Activated CD8-positive, alpha-beta T cell treated with anti-CD3 and anti-CD28 coated beads for 36 hours (primary cell): ENCODE measurements around the gene SMIM3. TPM values are rescaled to one million over a fixed set of nuclear protein-coding genes. Genes with fewer than 3 reads are reported as not detected.
A peak's percentile ranks its signal among the peaks of the same experiment; 100 is the strongest.

Experiments used
- ATAC-seq: fragments of 200-7000 bp; cut with Tn5 transposase; one replicate; pipeline ENCODE4 v1.10.0; 2021; ENCODE audit warnings: mild to moderate bottlenecking, moderate library complexity
- CTCF ChIA-PET: fragments of 350-600 bp; sonication (Branson Sonifier 250); formaldehyde crosslinking; loops from one replicate; lab custom pipeline; 2021; ENCODE audit warnings: antibody characterized with exemption; lab: Charles Lee
- POLR2A ChIA-PET: fragments of 350-600 bp; sonication (Branson Sonifier 250); formaldehyde crosslinking; loops from one replicate; lab custom pipeline; 2021; ENCODE audit warnings: antibody characterized with exemption; lab: Charles Lee
- DNase-seq: peaks from one replicate; pipeline ENCODE4 v3.0.0-alpha.2; 2020
- H3K27ac Mint-ChIP-seq: one replicate; pipeline ENCODE4 v1.8.0; 2021; ENCODE audit warnings: mild to moderate bottlenecking, mixed read lengths
- H3K27me3 Mint-ChIP-seq: one replicate; pipeline ENCODE4 v1.8.0; 2021; ENCODE audit warnings: mixed read lengths
- H3K36me3 Mint-ChIP-seq: one replicate; pipeline ENCODE4 v1.8.0; 2021; ENCODE audit warnings: low read depth, mixed read lengths
- H3K4me1 Mint-ChIP-seq: one replicate; pipeline ENCODE4 v1.8.0; 2021; ENCODE audit warnings: low read depth, mixed read lengths
- H3K4me3 Mint-ChIP-seq: one replicate; pipeline ENCODE4 v1.8.0; 2021; ENCODE audit warnings: mild to moderate bottlenecking, moderate library complexity, mixed read lengths
- H3K9me3 Mint-ChIP-seq: one replicate; pipeline ENCODE4 v1.8.0; 2021; ENCODE audit warnings: mixed read lengths
- CTCF ChIP-seq: fragments of 200-600 bp; IDR thresholded peaks from one replicate; pipeline ENCODE4 v1.8.0; 2022; ENCODE audit warnings: antibody characterized with exemption, mild to moderate bottlenecking
- intact Hi-C: fragments of 100-400 bp; cut with micrococcal nuclease; formaldehyde crosslinking; loops from one replicate; pipeline ENCODE4 v1.10.0; 2022
- total RNA-seq, 2 experiments: library from RNA; stranded (reverse); gene quantifications; one replicate each; pipeline ENCODE4 v1.2.3, GENCODE V29; 2021

Gene SMIM3
- total RNA-seq, 2 experiments from 2014 or later, result 8.6 to 8.8 TPM

GRCh38 chr5:150786876-150787275 lies 8.3 kb downstream of the SMIM3 start:
- no peaks in the 10 kb centered on the region for H3K27me3 Mint-ChIP-seq
- ChIA-PET POLR2A (interaction anchor here (0.6 to 1.5 kb wide), 6 partner anchors 9 to 341 kb away, joined by 3 to 4 read pairs (median 3); partner anchors contain the start of gene DCTN4), CTCF (interaction anchor here (1.0 to 2.4 kb wide), 7 partner anchors 8 to 64 kb away, joined by 3 to 15 read pairs (median 7); partner anchors contain the start of genes IRGM and SMIM3)
- peaks cover 10% of the 10 kb centered on the region for H3K36me3 Mint-ChIP-seq
- TF ChIP-seq CTCF, result no peak
- intact Hi-C loops, result loop anchor here (10.0 kb wide), 1 partner anchor 222 kb away; no protein-coding TSS in a partner anchor
- ATAC-seq, result no peak
- H3K4me3 Mint-ChIP-seq, result no peak overlapping the region
- peaks cover 86% of the 10 kb centered on the region for H3K4me1 Mint-ChIP-seq
- peaks cover 6% of the 10 kb centered on the region for H3K9me3 Mint-ChIP-seq
- no peak for DNase-seq
- no peak overlapping the region for H3K27ac Mint-ChIP-seq

GRCh38 chr5:150787656-150788055 lies 9.1 kb downstream of the SMIM3 start:
- ATAC-seq (no peak), DNase-seq (no peak)
- POLR2A ChIA-PET, result interaction anchor here (0.9 to 1.5 kb wide), 3 partner anchors 8 to 59 kb away, joined by 3 to 4 read pairs (median 3); no protein-coding TSS in a partner anchor
- peaks cover 10% of the 10 kb centered on the region for H3K36me3 Mint-ChIP-seq
- H3K4me1 Mint-ChIP-seq, result peaks cover 78% of the 10 kb centered on the region
- H3K4me3 Mint-ChIP-seq, result no peak overlapping the region
- intact Hi-C loops, result loop anchor here (10.0 kb wide), 1 partner anchor 223 kb away; no protein-coding TSS in a partner anchor
- H3K9me3 Mint-ChIP-seq, result peaks cover 6% of the 10 kb centered on the region
- TF ChIP-seq CTCF, result no peak
- CTCF ChIA-PET, result interaction anchor here (1.0 to 2.4 kb wide), 7 partner anchors 8 to 63 kb away, joined by 3 to 15 read pairs (median 7); partner anchors contain the start of genes IRGM and SMIM3
- H3K27me3 Mint-ChIP-seq, result no peaks in the 10 kb centered on the region
- H3K27ac Mint-ChIP-seq, result no peak overlapping the region

GRCh38 chr5:150788977-150789376 lies 10.4 kb downstream of the SMIM3 start:
- peak overlapping the region; percentile 92 for H3K27ac Mint-ChIP-seq
- ChIA-PET POLR2A (interaction anchor here (0.8 to 3.0 kb wide), 6 partner anchors 8 to 91 kb away, joined by 3 to 13 read pairs (median 6); partner anchors contain the start of genes IRGM, RBM22 and SMIM3), CTCF (interaction anchor here (1.3 to 4.6 kb wide), 7 partner anchors 9 to 337 kb away, joined by 3 to 25 read pairs (median 11); partner anchors contain the start of genes IRGM, RBM22 and SMIM3)
- H3K9me3 Mint-ChIP-seq, result peaks cover 6% of the 10 kb centered on the region
- H3K4me3 Mint-ChIP-seq, result no peak overlapping the region
- no peak for TF ChIP-seq CTCF
- intact Hi-C loops, result loop anchor here (10.0 kb wide), 1 partner anchor 224 kb away; no protein-coding TSS in a partner anchor
- DNase-seq (no peak), ATAC-seq (no peak)
- no peaks in the 10 kb centered on the region for H3K27me3 Mint-ChIP-seq
- peaks cover 11% of the 10 kb centered on the region for H3K36me3 Mint-ChIP-seq
- H3K4me1 Mint-ChIP-seq, result peaks cover 66% of the 10 kb centered on the region

GRCh38 chr5:150789450-150789849 lies 10.9 kb downstream of the SMIM3 start:
- Mint-ChIP-seq H3K4me3 (peak overlapping the region; percentile 71), H3K9me3 (peaks cover 6% of the 10 kb centered on the region), H3K27me3 (no peaks in the 10 kb centered on the region), H3K36me3 (peaks cover 11% of the 10 kb centered on the region), H3K4me1 (peaks cover 61% of the 10 kb centered on the region), H3K27ac (peak overlapping the region; percentile 92)
- DNase-seq (no peak), ATAC-seq (no peak)
- intact Hi-C loops, result loop anchor here (10.0 kb wide), 1 partner anchor 225 kb away; no protein-coding TSS in a partner anchor
- POLR2A ChIA-PET, result interaction anchor here (0.8 to 3.0 kb wide), 8 partner anchors 8 to 428 kb away, joined by 3 to 13 read pairs (median 4); partner anchors contain the start of genes DCTN4, IRGM, RBM22 and SMIM3
- TF ChIP-seq CTCF, result no peak
- CTCF ChIA-PET, result interaction anchor here (1.3 to 4.6 kb wide), 7 partner anchors 9 to 336 kb away, joined by 3 to 25 read pairs (median 11); partner anchors contain the start of genes IRGM, RBM22 and SMIM3
